ENCODE data around the gene ZFYVE26. TPM values are rescaled to one million over a fixed set of nuclear protein-coding genes. Genes with fewer than 3 reads are reported as not detected.

ZFYVE26 gene
- total and polyA plus RNA-seq, 2 of the 8 experiments (the other 6 are each of a cell fraction or from before 2014, with no cell fraction given), result 13.0 to 23.3 TPM

DNA sequence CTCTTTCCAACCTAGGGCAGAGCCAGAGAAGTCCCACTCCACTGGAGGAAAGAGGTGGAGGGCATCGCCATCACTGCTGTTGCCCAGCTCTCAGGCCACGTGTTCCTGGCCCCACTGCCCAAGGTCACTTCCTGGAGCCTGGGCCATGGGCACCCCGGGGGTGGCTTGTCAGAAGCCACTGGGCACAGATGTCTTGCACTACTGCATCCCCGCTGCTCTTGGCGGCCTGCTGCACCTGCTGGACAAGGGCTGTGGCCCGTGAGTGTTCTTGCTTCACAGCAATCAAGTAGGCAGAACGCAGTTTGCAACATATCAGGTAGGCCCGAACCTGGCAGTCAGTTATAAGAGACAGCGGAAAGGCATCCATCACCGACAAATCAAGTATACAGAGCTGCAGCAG lies 68.1 kb downstream of the ZFYVE26 start:
- H3K79me2 ChIP-seq (ENCODE audit: control insufficient read depth in 1 of 2, insufficient read depth in 2 of 2, low read length in 2 of 2), result no peaks in the 10 kb centered on the region
- no peak overlapping the region for H3K18ac ChIP-seq (ENCODE audit: extremely low read depth, low read length)
- no peaks in the 10 kb centered on the region for H3K4me1 ChIP-seq (replicated peaks in 1 of 4; ENCODE audit: control insufficient read depth in 3 of 4, insufficient read depth in 4 of 4, low read length in 3 of 4)
- peaks cover 0 to 1% of the 10 kb centered on the region in 2 experiments for H4K20me1 ChIP-seq (replicated peaks in 1 of 2; ENCODE audit: control insufficient read depth in 1 of 2, insufficient read depth in 2 of 2, low read length in 2 of 2)
- no peak overlapping the region for H2BK12ac ChIP-seq (ENCODE audit: low read depth, low read length)
- H3K79me1 ChIP-seq (ENCODE audit: low read depth, low read length), result no peaks in the 10 kb centered on the region
- H3K4me3 ChIP-seq (ENCODE audit: extremely low read depth in 1 of 4, insufficient read depth in 2 of 4, low read depth in 3 of 4, low read length in 4 of 4), result no peak overlapping the region
- H4K8ac ChIP-seq (ENCODE audit: extremely low read depth, insufficient read depth, low read length), result no peak overlapping the region
- H3K27me3 ChIP-seq (replicated peaks in 1 of 4; ENCODE audit: control insufficient read depth in 3 of 4, extremely low read depth in 1 of 4, insufficient read depth in 3 of 4, low read length in 3 of 4), result no peaks in the 10 kb centered on the region
- 0 out of 7 replicates have a peak overlapping the region, but pooled peaks of 1 of the 4 experiments have one; percentile 10 for H3K9ac ChIP-seq (replicated peaks in 1 of 4; ENCODE audit: extremely low read depth in 1 of 4, low read depth in 3 of 4, low read length in 3 of 4)
- H3K27ac ChIP-seq (ENCODE audit: low read depth, low read length), result no peak overlapping the region
- CTCF ChIA-PET (ENCODE audit: partially characterized antibody), result interaction anchor here (2.3 kb wide), 1 partner anchor 14 kb away, joined by 9 read pairs; no protein-coding TSS in a partner anchor
- H2BK120ac ChIP-seq (replicated peaks; ENCODE audit: low read depth, low read length), result no peak overlapping the region
- H3K23me2 ChIP-seq (ENCODE audit: low read depth, low read length), result no peaks in the 10 kb centered on the region
- H2AFZ ChIP-seq (ENCODE audit: low read length), result no peak overlapping the region
- no peak overlapping the region for H2BK15ac ChIP-seq (ENCODE audit: low read length)
- POLR2A ChIA-PET (ENCODE audit: partially characterized antibody), result no interaction called here
- TF ChIP-seq KDM5A (IDR thresholded peaks at IDR 0.05; ENCODE audit: low read length) (no peak), NRF1 (IDR thresholded peaks at IDR 0.05; ENCODE audit: low read depth, low read length) (no peak), RAD21 (IDR thresholded peaks at IDR 0.05 in 1 of 2, conservative IDR thresholded peaks at IDR 0.05 in 1 of 2; ENCODE audit: low read depth in 2 of 2, low read length in 2 of 2) (no peak)
- no peak overlapping the region for H3K14ac ChIP-seq (ENCODE audit: insufficient read length)
- DNase-seq (ENCODE audit: low read depth in 1 of 2, low spot score in 2 of 2) (no peak), FAIRE-seq (no peak)
- no peaks in the 10 kb centered on the region for H3K9me3 ChIP-seq (ENCODE audit: insufficient read depth in 2 of 2, low read depth in 1 of 2, low read length in 1 of 2)
- 95% methylated on average over 10 of the region's 10 CpGs; no CpG with 5 or more reads in 1 of the 2 experiments for WGBS, 2 experiments (ENCODE audit: extremely low coverage in 1 of 2, insufficient coverage in 1 of 2, insufficient read length in 1 of 2, insufficient replicate concordance in 2 of 2, low coverage in 1 of 2, low lambda C conversion rate in 2 of 2, missing lambda C conversion rate in 1 of 2)
- H3K56ac ChIP-seq (replicated peaks; ENCODE audit: insufficient read length, low read depth, low read length), result no peak overlapping the region
- H2AK5ac ChIP-seq (ENCODE audit: low read depth, low read length), result no peak overlapping the region
- H3K36me3 ChIP-seq (ENCODE audit: control insufficient read depth in 2 of 4, insufficient read depth in 4 of 4, low read length in 3 of 4), result peaks cover 3 to 53% (median 41%) of the 10 kb centered on the region in 4 experiments; a peak in 7 of 8 replicates
- H2BK20ac ChIP-seq (ENCODE audit: low read length), result no peak overlapping the region
- no peak overlapping the region for H3K4ac ChIP-seq (replicated peaks; ENCODE audit: insufficient read length, low read depth, low read length)
- no peak overlapping the region for H3K4me2 ChIP-seq (ENCODE audit: insufficient read depth in 1 of 2, low read depth in 2 of 2, low read length in 2 of 2)
- no peak overlapping the region for H4K5ac ChIP-seq (ENCODE audit: insufficient read length, low read depth, low read length)
- H3K23ac ChIP-seq (ENCODE audit: insufficient read length), result no peak overlapping the region
- no peak overlapping the region for H4K91ac ChIP-seq (replicated peaks; ENCODE audit: insufficient read length, low read length)
- H2BK5ac ChIP-seq (ENCODE audit: low read depth, low read length), result no peak overlapping the region; the same call in 1 of the 2 replicates

Measured in H1 (cell line).